Measurements from ENCODE around the gene DNAJB11.

DNA sequence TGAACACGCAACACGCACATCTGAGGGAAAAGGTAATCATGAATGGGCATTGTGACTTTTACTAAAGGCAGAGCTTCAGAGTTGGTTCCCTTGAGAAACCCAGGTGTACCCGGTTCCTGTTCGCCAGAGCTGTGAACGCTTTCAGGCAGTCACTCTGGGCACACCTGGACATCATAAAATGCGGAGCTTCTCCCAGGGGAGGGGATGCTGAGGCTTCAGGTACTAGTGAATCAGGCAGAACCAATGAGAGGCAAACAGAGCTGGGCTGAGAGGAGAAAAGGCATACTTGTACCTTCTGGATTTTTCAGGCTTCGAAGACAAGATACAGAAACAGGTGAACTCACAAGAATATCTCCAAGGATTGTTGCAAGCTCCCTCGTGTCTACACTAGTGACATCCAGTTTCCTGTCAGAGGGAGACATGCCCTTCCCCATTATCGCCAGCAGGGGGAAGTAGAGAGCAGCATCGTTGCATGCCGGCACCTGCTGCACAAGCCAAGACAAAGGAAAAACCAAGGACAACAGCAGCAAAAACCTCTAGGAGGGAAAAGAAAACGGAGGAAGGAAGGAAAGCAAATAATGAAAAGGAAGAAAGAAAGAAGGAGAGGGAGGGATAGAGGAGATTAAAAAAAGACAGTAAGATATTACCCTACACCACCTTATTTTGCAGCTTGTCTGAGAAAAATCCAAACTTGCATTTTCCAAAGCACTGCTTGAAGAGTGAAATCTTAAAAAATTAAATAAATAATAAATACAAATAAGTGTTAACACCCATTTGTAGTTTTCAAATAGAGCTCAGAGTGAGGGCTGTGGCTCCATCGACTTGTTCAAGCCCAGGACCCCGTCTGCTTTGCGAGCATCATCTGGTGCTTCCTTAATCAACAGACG lies 44.3 kb downstream of the DNAJB11 start:
- TF ChIP-seq, protein P1, sequence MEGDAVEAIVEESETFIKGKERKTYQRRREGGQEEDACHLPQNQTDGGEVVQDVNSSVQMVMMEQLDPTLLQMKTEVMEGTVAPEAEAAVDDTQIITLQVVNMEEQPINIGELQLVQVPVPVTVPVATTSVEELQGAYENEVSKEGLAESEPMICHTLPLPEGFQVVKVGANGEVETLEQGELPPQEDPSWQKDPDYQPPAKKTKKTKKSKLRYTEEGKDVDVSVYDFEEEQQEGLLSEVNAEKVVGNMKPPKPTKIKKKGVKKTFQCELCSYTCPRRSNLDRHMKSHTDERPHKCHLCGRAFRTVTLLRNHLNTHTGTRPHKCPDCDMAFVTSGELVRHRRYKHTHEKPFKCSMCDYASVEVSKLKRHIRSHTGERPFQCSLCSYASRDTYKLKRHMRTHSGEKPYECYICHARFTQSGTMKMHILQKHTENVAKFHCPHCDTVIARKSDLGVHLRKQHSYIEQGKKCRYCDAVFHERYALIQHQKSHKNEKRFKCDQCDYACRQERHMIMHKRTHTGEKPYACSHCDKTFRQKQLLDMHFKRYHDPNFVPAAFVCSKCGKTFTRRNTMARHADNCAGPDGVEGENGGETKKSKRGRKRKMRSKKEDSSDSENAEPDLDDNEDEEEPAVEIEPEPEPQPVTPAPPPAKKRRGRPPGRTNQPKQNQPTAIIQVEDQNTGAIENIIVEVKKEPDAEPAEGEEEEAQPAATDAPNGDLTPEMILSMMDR (IDR thresholded peaks at IDR 0.05; ENCODE audit: insufficient read depth, low read depth, low read length): peak; percentile 98
- TF ChIP-seq EZH2 (IDR thresholded peaks at IDR 0.05; ENCODE audit: insufficient read depth, low read length): no peak

All from astrocyte (in vitro differentiated cells and primary cell).